Ascending aorta (tissue), 2 donors: Measurements from ENCODE around the gene TLE5. TPM values are rescaled to one million over a fixed set of nuclear protein-coding genes. Genes with fewer than 3 reads are reported as not detected.
A peak's percentile ranks its signal among the peaks of the same experiment; 100 is the strongest.

Experiments
- DNase-seq, 2 donors: peaks; one replicate each; pipeline ENCODE4 v3.0.0-alpha.2; 2019; ENCODE audit warnings: low spot score in 2 of 2
- H3K27ac ChIP-seq, 2 donors: fragments of 200-600 bp; sonication (generic); one replicate each; pipeline ENCODE4 v1.5.1; 2016 to 2017; ENCODE audit warnings: mild to moderate bottlenecking in 1 of 2
- H3K27me3 ChIP-seq: fragments of 200-600 bp; sonication (generic); one replicate; pipeline ENCODE4 v1.5.1; 2017
- H3K36me3 ChIP-seq, 2 donors: fragments of 200-600 bp; sonication (generic); one replicate each; pipeline ENCODE4 v1.5.1; 2016
- H3K4me1 ChIP-seq, 2 donors: fragments of 200-600 bp; sonication (generic); one replicate each; pipeline ENCODE4 v1.5.1; 2016 to 2017; ENCODE audit warnings: mild to moderate bottlenecking in 1 of 2
- H3K4me3 ChIP-seq, 2 donors: fragments of 200-600 bp; sonication (generic); one replicate each; pipeline ENCODE4 v1.5.1; 2016 to 2017; ENCODE audit warnings: mild to moderate bottlenecking in 1 of 2
- H3K9me3 ChIP-seq, 2 donors: fragments of 200-600 bp; sonication (generic); one replicate each; pipeline ENCODE4 v1.5.1; 2016
- intact Hi-C: fragments of 100-400 bp; cut with DNase I; formaldehyde crosslinking; loops from one replicate; pipeline ENCODE4 v1.15.1; 2023
- total RNA-seq: library from RNA; depleted of rRNA; stranded (reverse); fragments of >200 nt; gene quantifications from one replicate; pipeline ENCODE4 v1.1.0, GENCODE V29; 2016
- TF ChIP-seq, protein P1 (sequence below), 3 experiments: fragments of 200-600 bp in 2 of 3; fragments of 450-650 bp in 1 of 3; sonication (generic) in 2 of 3; IDR thresholded peaks; one replicate each; pipeline ENCODE4 v1.5.1; 2016 to 2019; ENCODE audit warnings: antibody characterized with exemption in 3 of 3, mild to moderate bottlenecking in 1 of 3, moderate library complexity in 1 of 3

TLE5 gene
- total RNA-seq, 1 donor from 2014 or later = 559 TPM

DNA sequence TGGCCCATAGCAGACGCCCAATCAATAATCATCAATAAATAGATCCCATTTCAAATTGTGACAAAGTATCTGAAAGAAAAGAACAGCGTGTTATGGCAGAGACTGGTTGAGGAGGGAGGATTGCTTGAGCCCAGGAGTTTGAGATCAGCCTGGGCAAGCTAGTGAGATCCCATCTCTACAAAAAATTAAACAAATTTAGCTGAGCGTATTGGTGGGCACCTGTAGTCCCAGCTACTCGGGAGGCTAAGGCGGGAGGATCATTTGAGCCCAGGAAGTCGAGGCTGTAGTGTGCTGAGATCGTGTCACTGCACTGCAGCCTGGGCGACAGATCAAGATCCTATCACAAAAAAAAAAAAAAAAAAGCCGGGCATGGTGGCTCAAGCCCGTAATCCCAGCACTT is 25.5 kb upstream of the TLE5 start:
- Histone ChIP-seq H3K4me1 (no peaks in the 10 kb centered on the region), H3K9me3 (no peaks in the 10 kb centered on the region), H3K27ac (no peak overlapping the region), H3K27me3 (no peaks in the 10 kb centered on the region), H3K4me3 (no peak overlapping the region), H3K36me3 (no peaks in the 10 kb centered on the region)
- no peak for DNase-seq
- intact Hi-C loops = no loop called here
- TF ChIP-seq, protein P1, sequence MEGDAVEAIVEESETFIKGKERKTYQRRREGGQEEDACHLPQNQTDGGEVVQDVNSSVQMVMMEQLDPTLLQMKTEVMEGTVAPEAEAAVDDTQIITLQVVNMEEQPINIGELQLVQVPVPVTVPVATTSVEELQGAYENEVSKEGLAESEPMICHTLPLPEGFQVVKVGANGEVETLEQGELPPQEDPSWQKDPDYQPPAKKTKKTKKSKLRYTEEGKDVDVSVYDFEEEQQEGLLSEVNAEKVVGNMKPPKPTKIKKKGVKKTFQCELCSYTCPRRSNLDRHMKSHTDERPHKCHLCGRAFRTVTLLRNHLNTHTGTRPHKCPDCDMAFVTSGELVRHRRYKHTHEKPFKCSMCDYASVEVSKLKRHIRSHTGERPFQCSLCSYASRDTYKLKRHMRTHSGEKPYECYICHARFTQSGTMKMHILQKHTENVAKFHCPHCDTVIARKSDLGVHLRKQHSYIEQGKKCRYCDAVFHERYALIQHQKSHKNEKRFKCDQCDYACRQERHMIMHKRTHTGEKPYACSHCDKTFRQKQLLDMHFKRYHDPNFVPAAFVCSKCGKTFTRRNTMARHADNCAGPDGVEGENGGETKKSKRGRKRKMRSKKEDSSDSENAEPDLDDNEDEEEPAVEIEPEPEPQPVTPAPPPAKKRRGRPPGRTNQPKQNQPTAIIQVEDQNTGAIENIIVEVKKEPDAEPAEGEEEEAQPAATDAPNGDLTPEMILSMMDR (IDR thresholded peaks at IDR 0.05) = no peak

DNA sequence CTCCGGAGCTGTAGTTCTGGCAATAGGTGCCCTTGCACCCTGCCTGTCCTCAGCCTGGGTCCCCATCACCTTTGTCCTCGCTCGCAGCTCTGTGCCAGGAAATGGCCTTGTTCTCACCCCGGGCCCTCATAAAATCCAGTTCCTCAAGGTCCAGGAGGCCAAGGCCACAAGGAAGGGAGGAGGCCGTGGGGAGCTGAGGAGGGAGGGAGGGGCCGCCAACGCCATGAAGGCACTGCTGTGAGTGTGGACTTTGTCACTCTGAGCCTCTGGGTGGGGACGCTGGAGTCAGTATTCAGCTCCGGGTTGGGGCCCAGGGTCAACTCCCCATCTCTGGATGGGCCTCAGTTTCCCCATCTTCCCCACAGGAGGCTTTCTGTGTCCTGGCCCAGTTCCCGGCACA is 22.6 kb upstream of the TLE5 start:
- no peak overlapping the region for H3K27ac ChIP-seq
- no peaks in the 10 kb centered on the region for H3K27me3 ChIP-seq
- TF ChIP-seq, protein P1 (IDR thresholded peaks at IDR 0.05) = no peak
- intact Hi-C loops = no loop called here
- H3K9me3 ChIP-seq = no peaks in the 10 kb centered on the region
- H3K36me3 ChIP-seq = no peaks in the 10 kb centered on the region
- H3K4me1 ChIP-seq = peaks cover 0 to 6% of the 10 kb centered on the region in 2 donors
- no peak overlapping the region for H3K4me3 ChIP-seq
- no peak for DNase-seq

DNA sequence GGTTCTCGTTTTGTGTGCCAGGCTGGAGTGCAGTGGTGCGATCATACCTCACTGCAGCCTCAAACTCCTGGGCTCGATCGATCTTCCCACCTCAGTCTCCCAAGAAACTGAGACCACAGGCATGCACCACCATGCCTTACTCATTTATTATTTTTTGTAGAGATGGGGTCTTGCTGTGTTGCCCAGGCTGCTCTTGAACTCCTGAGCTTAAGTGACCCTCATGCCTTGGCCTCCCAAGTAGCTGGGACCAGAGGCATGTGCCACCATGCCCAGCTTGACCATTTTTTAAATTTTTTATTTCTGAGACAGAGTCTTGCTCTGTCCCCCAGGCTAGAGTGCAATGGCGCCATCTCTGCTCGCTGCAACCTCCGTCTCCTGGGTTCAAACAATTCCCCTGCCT is 21.7 kb upstream of the TLE5 start:
- H3K9me3 ChIP-seq = no peaks in the 10 kb centered on the region
- no peaks in the 10 kb centered on the region for H3K36me3 ChIP-seq
- no peaks in the 10 kb centered on the region for H3K27me3 ChIP-seq
- DNase-seq = no peak
- H3K4me3 ChIP-seq = no peak overlapping the region
- intact Hi-C loops = no loop called here
- no peak overlapping the region for H3K27ac ChIP-seq
- TF ChIP-seq, protein P1 (IDR thresholded peaks at IDR 0.05) = no peak
- peaks cover 0 to 6% of the 10 kb centered on the region in 2 donors for H3K4me1 ChIP-seq

DNA sequence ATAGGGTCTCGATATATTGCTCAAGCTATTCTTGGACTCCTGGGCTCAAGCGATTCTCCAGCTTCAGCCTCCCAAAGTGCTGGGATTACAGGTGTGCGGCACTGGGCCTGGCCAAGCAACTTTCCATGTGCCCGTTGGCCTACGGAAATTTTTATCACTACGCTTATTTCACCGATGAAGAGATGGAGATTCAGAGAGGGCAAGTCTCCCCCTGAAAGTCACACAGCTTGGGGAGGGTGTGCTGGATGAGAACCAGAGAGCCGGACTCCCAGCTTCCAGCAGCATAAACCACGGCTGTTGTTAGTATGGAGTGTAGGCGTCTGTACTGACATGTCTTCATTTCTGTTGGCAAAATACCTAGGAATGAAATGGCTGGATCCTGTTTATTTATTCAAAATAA is 20.0 kb upstream of the TLE5 start:
- intact Hi-C loops = no loop called here
- TF ChIP-seq, protein P1 (IDR thresholded peaks at IDR 0.05) = no peak
- peaks cover 0 to 6% of the 10 kb centered on the region in 2 donors for H3K4me1 ChIP-seq
- H3K9me3 ChIP-seq = no peaks in the 10 kb centered on the region
- no peak for DNase-seq
- H3K27ac ChIP-seq = no peak overlapping the region
- no peaks in the 10 kb centered on the region for H3K27me3 ChIP-seq
- no peak overlapping the region for H3K4me3 ChIP-seq
- no peaks in the 10 kb centered on the region for H3K36me3 ChIP-seq

DNA sequence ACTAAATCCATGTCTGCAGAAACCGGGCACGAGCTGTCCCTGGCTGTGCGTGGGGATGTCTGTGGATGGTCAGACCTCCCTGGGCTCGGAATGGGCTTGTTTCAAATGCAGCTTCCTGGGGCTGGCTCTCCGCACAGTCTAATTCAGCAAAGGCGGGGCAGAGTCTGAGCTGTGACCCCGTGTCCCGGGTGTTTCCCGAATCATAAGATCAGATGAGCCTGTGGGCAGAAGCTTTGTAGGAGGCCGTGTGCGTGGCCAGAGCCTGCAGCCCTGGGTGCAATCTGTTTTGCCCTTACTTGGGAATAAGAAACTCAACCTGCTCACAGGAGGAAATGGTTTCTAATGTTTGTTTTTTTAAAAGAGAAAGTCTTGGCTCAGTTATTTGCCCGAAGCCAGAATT is 18.0 kb upstream of the TLE5 start:
- intact Hi-C loops = no loop called here
- TF ChIP-seq, protein P1 (IDR thresholded peaks at IDR 0.05) = no peak
- Histone ChIP-seq H3K9me3 (no peaks in the 10 kb centered on the region), H3K4me1 (peaks cover 0 to 13% of the 10 kb centered on the region in 2 donors), H3K4me3 (peak overlapping the region in 1 of 2 donors; percentile 1), H3K36me3 (no peaks in the 10 kb centered on the region), H3K27ac (peak overlapping the region in 1 of 2 donors; percentile 26), H3K27me3 (no peaks in the 10 kb centered on the region)
- DNase-seq = no peak

DNA sequence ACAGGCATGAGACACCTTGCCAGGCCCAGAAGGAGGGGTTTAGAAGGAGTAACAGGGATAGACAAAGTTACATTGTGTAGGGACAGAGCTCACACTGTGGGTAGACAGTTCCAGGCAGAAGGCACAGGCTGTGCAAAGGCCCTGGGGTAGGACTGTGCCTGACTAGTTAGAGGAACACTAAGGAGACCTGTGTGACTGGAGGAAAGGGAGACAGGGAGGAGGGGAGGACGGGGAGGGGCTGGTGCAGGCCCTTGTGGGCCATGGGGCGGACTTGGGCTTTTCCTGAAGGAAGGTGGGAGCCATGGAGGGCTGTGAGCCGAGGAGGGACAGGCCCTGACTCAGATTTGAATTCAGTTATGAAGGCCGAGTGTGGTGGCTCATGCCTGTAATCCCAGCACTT is 17.3 kb upstream of the TLE5 start:
- Histone ChIP-seq H3K4me3 (no peak overlapping the region), H3K9me3 (no peaks in the 10 kb centered on the region), H3K27me3 (no peaks in the 10 kb centered on the region), H3K4me1 (peaks cover 0 to 13% of the 10 kb centered on the region in 2 donors), H3K36me3 (no peaks in the 10 kb centered on the region), H3K27ac (peak overlapping the region in 1 of 2 donors; percentile 26)
- no peak for DNase-seq
- intact Hi-C loops = no loop called here
- TF ChIP-seq, protein P1 (IDR thresholded peaks at IDR 0.05) = no peak
